Neural cell (in vitro differentiated cells): Measurements from ENCODE around the gene ZDHHC7.

Experiments
- EP300 ChIP-seq: fragments of 450-650 bp; conservative IDR thresholded peaks from 2 replicates; pipeline ENCODE4 v1.6.1; 2014; ENCODE audit warnings: antibody characterized with exemption, mild to moderate bottlenecking, moderate library complexity; ENCODE audit not compliant: poor library complexity, severe bottlenecking
- EZH2 ChIP-seq: fragments of 200-600, 300-800 bp; shearing (Covaris generic), sonication (generic); IDR thresholded peaks from 2 replicates; pipeline ENCODE4 v1.6.1; 2014; ENCODE audit warnings: antibody characterized with exemption, low read length, borderline replicate concordance, mild to moderate bottlenecking; ENCODE audit not compliant: insufficient read depth, poor library complexity, severe bottlenecking
- MXI1 ChIP-seq: fragments of 450-650 bp; conservative IDR thresholded peaks from 2 replicates; pipeline ENCODE4 v1.6.1; 2014; ENCODE audit warnings: antibody characterized with exemption, mild to moderate bottlenecking; ENCODE audit not compliant: poor library complexity, severe bottlenecking
- POLR2AphosphoS5 ChIP-seq: IDR thresholded peaks from 2 replicates; pipeline ENCODE4 v1.6.1; 2012
- RAD21 ChIP-seq: fragments of 450-650 bp; conservative IDR thresholded peaks from 2 replicates; pipeline ENCODE4 v1.6.1; 2014; ENCODE audit warnings: antibody characterized with exemption, mild to moderate bottlenecking, moderate library complexity
- TF ChIP-seq, protein P1 (sequence below): fragments of 450-650 bp; IDR thresholded peaks from 2 replicates; pipeline ENCODE4 v1.5.1; 2014; ENCODE audit warnings: antibody characterized with exemption, mild to moderate bottlenecking, moderate library complexity; ENCODE audit not compliant: poor library complexity, severe bottlenecking

DNA sequence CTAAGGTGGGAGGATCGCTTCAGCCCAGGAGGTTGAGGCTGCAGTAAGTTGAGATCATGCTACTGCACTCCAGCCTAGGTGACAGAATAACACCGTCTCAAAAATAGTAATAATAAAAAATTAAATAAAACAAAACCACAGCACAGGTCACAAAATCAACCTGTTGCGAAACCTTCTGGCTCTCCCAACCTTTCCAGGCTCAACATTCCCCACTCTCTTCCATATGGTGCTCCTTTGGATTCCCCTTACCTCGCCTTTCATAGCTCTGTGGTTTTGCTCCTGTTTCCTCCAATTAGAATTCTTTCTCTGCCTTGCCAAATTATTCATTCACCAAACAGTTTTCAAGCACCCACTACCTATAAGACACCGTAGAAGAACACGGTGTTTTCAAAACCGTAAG lies 4.7 kb downstream of the ZDHHC7 start:
- TF ChIP-seq RAD21: no peak
- TF ChIP-seq, protein P1, sequence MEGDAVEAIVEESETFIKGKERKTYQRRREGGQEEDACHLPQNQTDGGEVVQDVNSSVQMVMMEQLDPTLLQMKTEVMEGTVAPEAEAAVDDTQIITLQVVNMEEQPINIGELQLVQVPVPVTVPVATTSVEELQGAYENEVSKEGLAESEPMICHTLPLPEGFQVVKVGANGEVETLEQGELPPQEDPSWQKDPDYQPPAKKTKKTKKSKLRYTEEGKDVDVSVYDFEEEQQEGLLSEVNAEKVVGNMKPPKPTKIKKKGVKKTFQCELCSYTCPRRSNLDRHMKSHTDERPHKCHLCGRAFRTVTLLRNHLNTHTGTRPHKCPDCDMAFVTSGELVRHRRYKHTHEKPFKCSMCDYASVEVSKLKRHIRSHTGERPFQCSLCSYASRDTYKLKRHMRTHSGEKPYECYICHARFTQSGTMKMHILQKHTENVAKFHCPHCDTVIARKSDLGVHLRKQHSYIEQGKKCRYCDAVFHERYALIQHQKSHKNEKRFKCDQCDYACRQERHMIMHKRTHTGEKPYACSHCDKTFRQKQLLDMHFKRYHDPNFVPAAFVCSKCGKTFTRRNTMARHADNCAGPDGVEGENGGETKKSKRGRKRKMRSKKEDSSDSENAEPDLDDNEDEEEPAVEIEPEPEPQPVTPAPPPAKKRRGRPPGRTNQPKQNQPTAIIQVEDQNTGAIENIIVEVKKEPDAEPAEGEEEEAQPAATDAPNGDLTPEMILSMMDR: no peak
- no peak for TF ChIP-seq EP300
- TF ChIP-seq EZH2: no peak
- no peak for TF ChIP-seq POLR2AphosphoS5
- no peak for TF ChIP-seq MXI1
